ENCODE measurements around the gene TMEM187. TPM values are rescaled to one million over a fixed set of nuclear protein-coding genes. Genes with fewer than 3 reads are reported as not detected.
"Not testable (repeated sequence)": the region's sequence is repeated elsewhere in the genome, so short reads cannot be mapped to it uniquely, and the experiment has no call there.

The TMEM187 gene
- total RNA-seq, 4 donors from 2014 or later, result 2.5 to 4.1 (median 3.8) TPM

GRCh38 chrX:153993079-153993478 is 20.5 kb downstream of the TMEM187 start:
- H3K27ac ChIP-seq, result no peak overlapping the region
- no peaks in the 10 kb centered on the region for H3K4me1 ChIP-seq
- TF ChIP-seq POLR2A (IDR thresholded peaks at IDR 0.05) (no peak), CTCF (IDR thresholded peaks at IDR 0.05) (no peak)
- 80 to 81% methylated on average over 2 to 4 of the region's 12 CpGs for WGBS, 2 donors
- no peak for DNase-seq
- peaks cover 0 to 3% (median 0%) of the 10 kb centered on the region in 4 donors for H3K27me3 ChIP-seq
- H3K36me3 ChIP-seq, result no peaks in the 10 kb centered on the region
- intact Hi-C loops (cut with DNase I), result no loop called here
- H3K4me3 ChIP-seq, result no peak overlapping the region
- H3K9me3 ChIP-seq, result no peaks in the 10 kb centered on the region

- no peak for DNase-seq
- Histone ChIP-seq H3K27me3 (peaks cover 0 to 3% (median 0%) of the 10 kb centered on the region in 4 donors), H3K4me3 (no peak overlapping the region), H3K27ac (no peak overlapping the region), H3K9me3 (no peaks in the 10 kb centered on the region), H3K4me1 (peaks cover 0 to under 1% (median 0%) of the 10 kb centered on the region in 3 donors), H3K36me3 (no peaks in the 10 kb centered on the region)
- WGBS, 2 donors, result 78 to 85% methylated on average over 4 to 10 of the region's 10 CpGs
- intact Hi-C loops (cut with DNase I), result no loop called here
- no peak for TF ChIP-seq POLR2A (IDR thresholded peaks at IDR 0.05)
Measured at GRCh38 chrX:153993978-153994377, 21.4 kb downstream of the TMEM187 start.

- WGBS, 2 donors, result 100% methylated on average over 1 of the region's 5 CpGs; no CpG with 5 or more reads in 1 of the 2 donors
- intact Hi-C loops (cut with DNase I), result not testable (repeated sequence)
Measured at GRCh38 chrX:153994398-153994797, 21.8 kb downstream of the TMEM187 start.

GRCh38 chrX:153995504-153995903 is 22.9 kb downstream of the TMEM187 start:
- Histone ChIP-seq H3K36me3 (no peaks in the 10 kb centered on the region), H3K4me3 (no peak overlapping the region), H3K27ac (no peak overlapping the region), H3K27me3 (peaks cover 0 to 3% (median 0%) of the 10 kb centered on the region in 4 donors), H3K9me3 (no peaks in the 10 kb centered on the region), H3K4me1 (peaks cover 0 to 16% (median 0%) of the 10 kb centered on the region in 3 donors)
- WGBS, 2 donors, result 89 to 90% methylated on average over 5 to 7 of the region's 8 CpGs
- no peak for DNase-seq
- intact Hi-C loops (cut with DNase I), result no loop called here
- TF ChIP-seq POLR2A (IDR thresholded peaks at IDR 0.05), result no peak
- TF ChIP-seq CTCF (IDR thresholded peaks at IDR 0.05), result no peak

More at GRCh38 chrX:153994398-153994797, 21.8 kb downstream of the TMEM187 start:
- not testable (repeated sequence) for H3K36me3 ChIP-seq, DNase-seq, H3K27me3 ChIP-seq, H3K4me3 ChIP-seq, H3K4me1 ChIP-seq, H3K27ac ChIP-seq, H3K9me3 ChIP-seq

GRCh38 chrX:153999359-154000037 is 26.9 kb downstream of the TMEM187 start:
- Histone ChIP-seq H3K4me3 (peak overlapping the region in 3 of 4 donors; percentile 3 to 32 (median 9)), H3K9me3 (no peaks in the 10 kb centered on the region), H3K4me1 (peaks cover 0 to 39% (median 7%) of the 10 kb centered on the region in 3 donors), H3K36me3 (no peaks in the 10 kb centered on the region), H3K27me3 (no peaks in the 10 kb centered on the region), H3K27ac (peak overlapping the region; percentile 67 to 84 (median 72))
- TF ChIP-seq CTCF (IDR thresholded peaks at IDR 0.05) (no peak), POLR2A (IDR thresholded peaks at IDR 0.05) (no peak)
- DNase-seq, result no peak
- 41 to 100% methylated on average over 1 to 11 of the region's 19 CpGs for WGBS, 2 donors
- intact Hi-C loops (cut with DNase I), result no loop called here

- 32 to 42% methylated on average over 3 to 5 of the region's 5 CpGs for WGBS, 2 donors
Measured at GRCh38 chrX:154000051-154000450, 27.5 kb downstream of the TMEM187 start.

More at GRCh38 chrX:154000051-154000450, 27.5 kb downstream of the TMEM187 start:
- no peaks in the 10 kb centered on the region for H3K9me3 ChIP-seq
- peaks cover 0 to 39% (median 7%) of the 10 kb centered on the region in 3 donors for H3K4me1 ChIP-seq
- H3K36me3 ChIP-seq, result no peaks in the 10 kb centered on the region
- no peaks in the 10 kb centered on the region for H3K27me3 ChIP-seq
- no peak for TF ChIP-seq CTCF (IDR thresholded peaks at IDR 0.05)
- no peak for TF ChIP-seq POLR2A (IDR thresholded peaks at IDR 0.05)
- DNase-seq, result no peak
- H3K27ac ChIP-seq, result peak overlapping the region; percentile 67 to 84 (median 72)
- intact Hi-C loops (cut with DNase I), result no loop called here
- peak overlapping the region in 2 of 4 donors; percentile 3 to 32 for H3K4me3 ChIP-seq

Measured in esophagus squamous epithelium (tissue), 5 donors.